Parathyroid adenoma (tissue), 2 donors: ENCODE data around the gene ZNF19.

Experiments
- H2AFZ ChIP-seq: fragments of 300-600 bp; sonication (generic); one replicate; pipeline ENCODE4 v1.7.0; 2017; ENCODE audit warnings: antibody characterized with exemption, mild to moderate bottlenecking
- H3K27ac ChIP-seq: fragments of 300-600 bp; sonication (generic); one replicate; pipeline ENCODE4 v1.7.0; 2017
- H3K27me3 ChIP-seq: fragments of 300-600 bp; sonication (generic); one replicate; pipeline ENCODE4 v1.7.0; 2017; ENCODE audit warnings: low read length; ENCODE audit not compliant: control insufficient read depth, insufficient read depth
- H3K36me3 ChIP-seq: fragments of 300-600 bp; sonication (generic); one replicate; pipeline ENCODE4 v1.7.0; 2017; ENCODE audit warnings: low read length; ENCODE audit not compliant: control insufficient read depth, insufficient read depth
- H3K4me1 ChIP-seq: fragments of 300-600 bp; sonication (generic); one replicate; pipeline ENCODE4 v1.7.0; 2017; ENCODE audit warnings: control low read depth
- H3K4me2 ChIP-seq: fragments of 300-600 bp; sonication (generic); one replicate; pipeline ENCODE4 v1.7.0; 2017; ENCODE audit warnings: low read length
- H3K4me3 ChIP-seq: fragments of 300-600 bp; sonication (generic); one replicate; pipeline ENCODE4 v1.7.0; 2017; ENCODE audit warnings: low read depth, low read length
- H3K79me2 ChIP-seq: fragments of 300-600 bp; sonication (generic); one replicate; pipeline ENCODE4 v1.7.0; 2017; ENCODE audit warnings: control low read depth
- H3K9ac ChIP-seq: fragments of 300-600 bp; sonication (generic); one replicate; pipeline ENCODE4 v1.7.0; 2017; ENCODE audit warnings: mild to moderate bottlenecking
- H3K9me3 ChIP-seq: fragments of 300-600 bp; sonication (generic); one replicate; pipeline ENCODE4 v1.7.0; 2017; ENCODE audit warnings: low read length; ENCODE audit not compliant: control insufficient read depth
- TF ChIP-seq, protein P1 (sequence below): fragments of 300-600 bp; sonication (generic); IDR thresholded peaks from one replicate; pipeline ENCODE4 v1.7.0; 2017; ENCODE audit warnings: antibody characterized with exemption, mild to moderate bottlenecking
- donor health status: primary hyperparathyroidism.

Gene ZNF19

DNA sequence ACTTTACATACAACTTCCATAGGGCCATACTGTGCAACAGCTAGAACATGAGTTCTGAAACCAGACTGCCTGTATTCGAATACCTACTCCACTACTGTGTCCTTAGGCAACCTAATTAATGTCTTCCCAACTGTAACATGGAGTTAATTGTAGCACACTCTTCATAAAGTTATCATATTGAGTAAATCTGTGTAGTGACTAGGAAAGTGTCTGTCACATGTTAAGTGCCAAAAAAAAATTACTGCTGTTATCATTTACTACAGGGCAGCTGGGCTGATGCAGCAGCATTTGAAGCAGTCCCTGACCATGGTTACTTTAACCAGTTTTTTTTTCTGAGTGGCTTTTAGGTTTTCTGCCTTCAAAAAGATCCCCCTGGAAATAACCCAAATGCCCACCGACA, 16.2 kb downstream of the ZNF19 start:
- Histone ChIP-seq H3K27me3 (no peaks in the 10 kb centered on the region), H2AFZ (no peak overlapping the region), H3K4me1 (no peaks in the 10 kb centered on the region), H3K9me3 (no peaks in the 10 kb centered on the region), H3K4me3 (no peak overlapping the region), H3K79me2 (no peaks in the 10 kb centered on the region), H3K36me3 (no peaks in the 10 kb centered on the region), H3K27ac (no peak overlapping the region), H3K4me2 (no peak overlapping the region), H3K9ac (no peak overlapping the region)
- TF ChIP-seq, protein P1, sequence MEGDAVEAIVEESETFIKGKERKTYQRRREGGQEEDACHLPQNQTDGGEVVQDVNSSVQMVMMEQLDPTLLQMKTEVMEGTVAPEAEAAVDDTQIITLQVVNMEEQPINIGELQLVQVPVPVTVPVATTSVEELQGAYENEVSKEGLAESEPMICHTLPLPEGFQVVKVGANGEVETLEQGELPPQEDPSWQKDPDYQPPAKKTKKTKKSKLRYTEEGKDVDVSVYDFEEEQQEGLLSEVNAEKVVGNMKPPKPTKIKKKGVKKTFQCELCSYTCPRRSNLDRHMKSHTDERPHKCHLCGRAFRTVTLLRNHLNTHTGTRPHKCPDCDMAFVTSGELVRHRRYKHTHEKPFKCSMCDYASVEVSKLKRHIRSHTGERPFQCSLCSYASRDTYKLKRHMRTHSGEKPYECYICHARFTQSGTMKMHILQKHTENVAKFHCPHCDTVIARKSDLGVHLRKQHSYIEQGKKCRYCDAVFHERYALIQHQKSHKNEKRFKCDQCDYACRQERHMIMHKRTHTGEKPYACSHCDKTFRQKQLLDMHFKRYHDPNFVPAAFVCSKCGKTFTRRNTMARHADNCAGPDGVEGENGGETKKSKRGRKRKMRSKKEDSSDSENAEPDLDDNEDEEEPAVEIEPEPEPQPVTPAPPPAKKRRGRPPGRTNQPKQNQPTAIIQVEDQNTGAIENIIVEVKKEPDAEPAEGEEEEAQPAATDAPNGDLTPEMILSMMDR, result no peak

DNA sequence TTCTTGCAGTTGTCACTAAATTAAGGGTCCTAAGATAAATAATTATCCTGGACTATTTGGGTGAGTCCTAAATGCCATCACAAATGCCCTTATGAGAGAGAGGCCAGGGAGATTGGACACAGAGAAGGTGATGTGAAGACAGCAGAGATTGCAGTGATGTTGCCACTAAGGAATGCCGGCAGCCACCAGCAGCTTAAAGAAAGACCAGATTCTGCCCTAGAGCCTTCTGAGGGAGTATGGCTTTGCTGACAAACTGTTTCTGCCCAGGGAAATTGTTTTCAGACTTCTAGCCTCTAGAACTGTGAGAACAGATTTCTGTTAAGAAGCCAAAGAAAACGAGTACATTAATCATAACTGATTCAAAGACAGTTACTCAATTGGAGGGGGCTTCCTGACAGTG, 17.1 kb downstream of the ZNF19 start:
- Histone ChIP-seq H3K79me2 (no peaks in the 10 kb centered on the region), H2AFZ (no peak overlapping the region), H3K4me1 (no peaks in the 10 kb centered on the region), H3K9ac (no peak overlapping the region), H3K27me3 (no peaks in the 10 kb centered on the region), H3K9me3 (no peaks in the 10 kb centered on the region), H3K4me3 (no peak overlapping the region), H3K27ac (no peak overlapping the region), H3K4me2 (no peak overlapping the region), H3K36me3 (no peaks in the 10 kb centered on the region)
- TF ChIP-seq, protein P1, result no peak

GRCh38 chr16:71467810-71468209, 21.3 kb downstream of the ZNF19 start:
- Histone ChIP-seq H3K79me2 (no peaks in the 10 kb centered on the region), H3K9ac (no peak overlapping the region), H3K4me1 (peaks cover 3% of the 10 kb centered on the region), H3K4me2 (no peak overlapping the region), H3K9me3 (no peaks in the 10 kb centered on the region), H3K27me3 (no peaks in the 10 kb centered on the region), H3K36me3 (no peaks in the 10 kb centered on the region), H2AFZ (no peak overlapping the region), H3K4me3 (no peak overlapping the region), H3K27ac (no peak overlapping the region)
- TF ChIP-seq, protein P1, result no peak

GRCh38 chr16:71464231-71464630, 24.9 kb downstream of the ZNF19 start:
- no peaks in the 10 kb centered on the region for H3K9me3 ChIP-seq
- no peak overlapping the region for H3K9ac ChIP-seq
- no peaks in the 10 kb centered on the region for H3K36me3 ChIP-seq
- no peak overlapping the region for H3K4me2 ChIP-seq
- peaks cover 11% of the 10 kb centered on the region for H3K4me1 ChIP-seq
- no peak overlapping the region for H3K27ac ChIP-seq
- H3K27me3 ChIP-seq, result no peaks in the 10 kb centered on the region
- H3K79me2 ChIP-seq, result peaks cover 7% of the 10 kb centered on the region
- TF ChIP-seq, protein P1, result no peak
- no peak overlapping the region for H2AFZ ChIP-seq
- H3K4me3 ChIP-seq, result no peak overlapping the region
